Keratinocyte (primary cell): ENCODE results near the gene ZNF76.

Experiments
- EZH2 ChIP-seq: IDR thresholded peaks from one replicate; pipeline ENCODE4 v1.6.1; 2012; ENCODE audit warnings: inconsistent platforms, mild to moderate bottlenecking, low read length, moderate library complexity
- TF ChIP-seq, protein P1 (sequence below), 3 experiments: IDR thresholded peaks in 1 of 3; conservative IDR thresholded peaks in 1 of 3; optimal IDR thresholded peaks in 1 of 3; 2 replicates in 2 of 3; 3 replicates in 1 of 3; pipeline versions ENCODE3 to v1.5.1; 2011; ENCODE audit warnings: low read length in 3 of 3, mild to moderate bottlenecking in 3 of 3, moderate library complexity in 2 of 3, control low read depth in 1 of 3, inconsistent platforms in 1 of 3; ENCODE audit not compliant: insufficient read depth in 2 of 3; ENCODE audit errors: extremely low read depth in 1 of 3

DNA sequence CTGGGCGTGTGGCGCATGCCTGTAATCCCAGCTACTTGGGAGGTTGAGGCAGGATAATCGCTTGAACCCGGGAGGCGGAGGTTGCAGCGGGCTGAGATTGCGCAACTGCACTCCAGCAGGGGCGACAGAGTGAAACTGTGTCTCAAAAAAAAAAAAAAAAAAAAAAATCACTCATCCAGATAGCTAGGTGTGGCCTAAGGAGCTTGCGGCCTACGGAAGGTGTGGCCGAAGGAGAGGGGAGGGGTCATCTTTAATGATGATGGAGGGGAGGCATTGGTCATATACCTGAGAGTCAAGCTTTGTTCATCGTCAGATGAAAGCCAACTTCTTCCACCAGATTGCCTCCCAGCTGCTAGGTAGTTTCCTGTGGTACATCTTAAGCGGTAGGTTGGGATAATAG is 82.0 kb downstream of the ZNF76 start:
- TF ChIP-seq, protein P1, sequence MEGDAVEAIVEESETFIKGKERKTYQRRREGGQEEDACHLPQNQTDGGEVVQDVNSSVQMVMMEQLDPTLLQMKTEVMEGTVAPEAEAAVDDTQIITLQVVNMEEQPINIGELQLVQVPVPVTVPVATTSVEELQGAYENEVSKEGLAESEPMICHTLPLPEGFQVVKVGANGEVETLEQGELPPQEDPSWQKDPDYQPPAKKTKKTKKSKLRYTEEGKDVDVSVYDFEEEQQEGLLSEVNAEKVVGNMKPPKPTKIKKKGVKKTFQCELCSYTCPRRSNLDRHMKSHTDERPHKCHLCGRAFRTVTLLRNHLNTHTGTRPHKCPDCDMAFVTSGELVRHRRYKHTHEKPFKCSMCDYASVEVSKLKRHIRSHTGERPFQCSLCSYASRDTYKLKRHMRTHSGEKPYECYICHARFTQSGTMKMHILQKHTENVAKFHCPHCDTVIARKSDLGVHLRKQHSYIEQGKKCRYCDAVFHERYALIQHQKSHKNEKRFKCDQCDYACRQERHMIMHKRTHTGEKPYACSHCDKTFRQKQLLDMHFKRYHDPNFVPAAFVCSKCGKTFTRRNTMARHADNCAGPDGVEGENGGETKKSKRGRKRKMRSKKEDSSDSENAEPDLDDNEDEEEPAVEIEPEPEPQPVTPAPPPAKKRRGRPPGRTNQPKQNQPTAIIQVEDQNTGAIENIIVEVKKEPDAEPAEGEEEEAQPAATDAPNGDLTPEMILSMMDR (optimal IDR thresholded peaks at IDR 0.05 in 1 of 3, IDR thresholded peaks at IDR 0.05 in 1 of 3, conservative IDR thresholded peaks at IDR 0.05 in 1 of 3; ENCODE audit: extremely low read depth in 1 of 3, insufficient read depth in 2 of 3, low read length in 3 of 3): no peak
- TF ChIP-seq EZH2: no peak
